Body of pancreas (tissue), 4 donors: ENCODE measurements around the gene APBA2. TPM values are rescaled to one million over a fixed set of nuclear protein-coding genes. Genes with fewer than 3 reads are reported as not detected.
"Not testable (repeated sequence)": the region's sequence is repeated elsewhere in the genome, so short reads cannot be mapped to it uniquely, and the experiment has no call there.

Experiments used
- ATAC-seq: fragments of 150-250 bp; one replicate; pipeline ENCODE4 v1.9.1; 2016
- DNase-seq, 4 donors: peaks; one replicate each; pipeline ENCODE4 v3.0.0-alpha.2; 2019
- H3K27ac ChIP-seq, 4 donors: fragments of 200-600 bp; sonication (generic); 1 replicate in 3 of 4; 2 replicates in 1 of 4; pipeline versions ENCODE4 v1.5.1 to v1.6.1; 2016 to 2019; ENCODE audit warnings: mild to moderate bottlenecking in 1 of 4, mixed read lengths in 1 of 4, moderate library complexity in 1 of 4
- H3K27me3 ChIP-seq, 2 donors: fragments of 200-600 bp; sonication (generic); one replicate each; pipeline ENCODE4 v1.6.0; 2016; ENCODE audit warnings: mild to moderate bottlenecking in 1 of 2
- H3K36me3 ChIP-seq, 2 donors: fragments of 200-600 bp; sonication (generic); replicated peaks in 1 of 2; 2 replicates each; pipeline ENCODE4 v1.5.1; 2016; ENCODE audit warnings: low read depth in 2 of 2; ENCODE audit not compliant: insufficient read depth in 1 of 2
- H3K4me1 ChIP-seq: fragments of 200-600 bp; sonication (generic); one replicate; pipeline ENCODE4 v1.6.0; 2016
- H3K4me3 ChIP-seq, 2 donors: fragments of 200-600 bp; sonication (generic); 1 replicate in 1 of 2; 2 replicates in 1 of 2; pipeline ENCODE4 v1.5.1; 2016 to 2019
- H3K9me3 ChIP-seq, 3 donors: fragments of 200-600 bp; sonication (generic); 1 replicate in 2 of 3; 2 replicates in 1 of 3; pipeline ENCODE4 v1.5.1; 2016
- CTCF ChIP-seq, 7 experiments: fragments of 450-650 bp in 4 of 7; fragments of 200-600 bp in 3 of 7; sonication (generic) in 3 of 7; IDR thresholded peaks; one replicate each; pipeline ENCODE4 v1.5.1; 2016 to 2019; ENCODE audit warnings: antibody characterized with exemption in 7 of 7
- POLR2A ChIP-seq, 3 donors: fragments of 450-650 bp; IDR thresholded peaks; one replicate each; pipeline ENCODE4 v1.6.1; 2016; ENCODE audit warnings: antibody characterized with exemption in 3 of 3, mild to moderate bottlenecking in 2 of 3
- WGBS, 2 donors: methylation state at CpG; one replicate each; pipeline ENCODE4 v1.1.5; 2017; 5-methylcytosine and 5-hydroxymethylcytosine counted together
- intact Hi-C: fragments of 100-400 bp; cut with DNase I; formaldehyde crosslinking; loops from one replicate; pipeline ENCODE4 v1.15.1; 2023
- total RNA-seq, 2 donors: library from RNA; depleted of rRNA; stranded (reverse); fragments of >200 nt; gene quantifications; one replicate each; pipeline ENCODE4 v1.1.0, GENCODE V29; 2016

Gene APBA2
- total RNA-seq, 2 donors from 2014 or later, result 13.2 to 29.0 TPM

- DNase-seq, result no peak
- WGBS, 2 donors, result 89% methylated on average over 10 to 14 of the region's 14 CpGs
- Histone ChIP-seq H3K4me1 (no peaks in the 10 kb centered on the region), H3K27ac (no peak overlapping the region), H3K9me3 (no peaks in the 10 kb centered on the region), H3K36me3 (no peaks in the 10 kb centered on the region), H3K27me3 (no peaks in the 10 kb centered on the region), H3K4me3 (no peak overlapping the region)
- ATAC-seq, result no peak
- TF ChIP-seq CTCF (IDR thresholded peaks at IDR 0.05) (no peak), POLR2A (IDR thresholded peaks at IDR 0.05) (no peak)
- intact Hi-C loops, result no loop called here
These were observed 265.7 kb downstream of the APBA2 start for GRCh38 chr15:29151484-29151857.

GRCh38 chr15:29156521-29156920 lies 270.7 kb downstream of the APBA2 start:
- H3K27me3 ChIP-seq, result no peaks in the 10 kb centered on the region
- TF ChIP-seq POLR2A (IDR thresholded peaks at IDR 0.05) (no peak), CTCF (IDR thresholded peaks at IDR 0.05) (no peak)
- 87 to 90% methylated on average over 14 of the region's 14 CpGs for WGBS, 2 donors
- ATAC-seq, result no peak
- no peaks in the 10 kb centered on the region for H3K4me1 ChIP-seq
- H3K27ac ChIP-seq, result no peak overlapping the region
- peaks cover 0 to 7% (median 0%) of the 10 kb centered on the region in 3 donors for H3K9me3 ChIP-seq
- H3K36me3 ChIP-seq, result no peaks in the 10 kb centered on the region
- no peak overlapping the region for H3K4me3 ChIP-seq
- DNase-seq, result no peak
- intact Hi-C loops, result no loop called here

- ATAC-seq, result no peak
- no peak overlapping the region for H3K27ac ChIP-seq
- H3K4me3 ChIP-seq, result no peak overlapping the region
- no peak for DNase-seq
- 95 to 98% methylated on average over 11 to 30 of the region's 31 CpGs for WGBS, 2 donors
- no peaks in the 10 kb centered on the region for H3K36me3 ChIP-seq
- TF ChIP-seq CTCF (IDR thresholded peaks at IDR 0.05), result no peak
- no peak for TF ChIP-seq POLR2A (IDR thresholded peaks at IDR 0.05)
- intact Hi-C loops, result no loop called here
- H3K27me3 ChIP-seq, result no peaks in the 10 kb centered on the region
- H3K9me3 ChIP-seq, result peaks cover 0 to 21% (median 0%) of the 10 kb centered on the region in 3 donors
- no peaks in the 10 kb centered on the region for H3K4me1 ChIP-seq
These were observed 274.1 kb downstream of the APBA2 start for GRCh38 chr15:29159771-29160455.

GRCh38 chr15:29162411-29162810 lies 276.6 kb downstream of the APBA2 start:
- Histone ChIP-seq H3K27me3 (no peaks in the 10 kb centered on the region), H3K4me1 (no peaks in the 10 kb centered on the region), H3K9me3 (peaks cover 0 to 21% (median 0%) of the 10 kb centered on the region in 3 donors), H3K36me3 (no peaks in the 10 kb centered on the region), H3K27ac (no peak overlapping the region), H3K4me3 (no peak overlapping the region)
- TF ChIP-seq POLR2A (IDR thresholded peaks at IDR 0.05) (no peak), CTCF (IDR thresholded peaks at IDR 0.05) (no peak)
- WGBS, 2 donors, result 87 to 89% methylated on average over 4 to 5 of the region's 5 CpGs
- ATAC-seq (no peak), DNase-seq (no peak)
- intact Hi-C loops, result no loop called here

GRCh38 chr15:29167122-29167521 lies 281.3 kb downstream of the APBA2 start:
- DNase-seq, H3K9me3 ChIP-seq, H3K27ac ChIP-seq, intact Hi-C loops, H3K36me3 ChIP-seq, H3K4me1 ChIP-seq, H3K4me3 ChIP-seq, ATAC-seq, H3K27me3 ChIP-seq: not testable (repeated sequence)
- 75 to 87% methylated on average over 2 of the region's 2 CpGs for WGBS, 2 donors

Other genes starting within 250 kb of the APBA2 start
- not detected for gene GOLGA8M, start 173.6 kb upstream of the APBA2 start, total RNA-seq
- not detected for gene GOLGA6L7, start 37.3 kb upstream of the APBA2 start, total RNA-seq